D341Med (cell line): ENCODE measurements around the gene BRD7.

Experiments
- DNase-seq: peaks from one replicate; pipeline ENCODE4 v3.0.0; 2012; ENCODE audit warnings: low spot score

The BRD7 gene

GRCh38 chr16:50389900-50390299 lies 21.1 kb upstream of the BRD7 start:
- DNase-seq: no peak

- no peak for DNase-seq
These were observed 19.7 kb upstream of the BRD7 start for GRCh38 chr16:50388496-50388895.

- no peak for DNase-seq
These were observed 18.0 kb upstream of the BRD7 start for GRCh38 chr16:50386774-50387173.

GRCh38 chr16:50386139-50386538 lies 17.4 kb upstream of the BRD7 start:
- DNase-seq: no peak

GRCh38 chr16:50384500-50385135 lies 15.8 kb upstream of the BRD7 start:
- no peak for DNase-seq

- DNase-seq: no peak
These were observed 13.1 kb upstream of the BRD7 start for GRCh38 chr16:50381679-50382440.

- no peak for DNase-seq
These were observed 9.6 kb upstream of the BRD7 start for GRCh38 chr16:50378417-50378816.

GRCh38 chr16:50377001-50377400 lies 8.2 kb upstream of the BRD7 start:
- DNase-seq: no peak

GRCh38 chr16:50373780-50374179 lies 5.0 kb upstream of the BRD7 start:
- DNase-seq: no peak

GRCh38 chr16:50373345-50373701 lies 4.5 kb upstream of the BRD7 start:
- no peak for DNase-seq

GRCh38 chr16:50372611-50373344 lies 4.0 kb upstream of the BRD7 start:
- no peak for DNase-seq

- no peak for DNase-seq
These were observed 3.3 kb upstream of the BRD7 start for GRCh38 chr16:50371936-50372595.

- no peak for DNase-seq
These were observed 2.4 kb upstream of the BRD7 start for GRCh38 chr16:50371036-50371716.

GRCh38 chr16:50369133-50369804 lies 481 bp upstream of the BRD7 start:
- no peak for DNase-seq

GRCh38 chr16:50367777-50368409 lies 895 bp downstream of the BRD7 start:
- DNase-seq: no peak

- DNase-seq: no peak
These were observed 2.8 kb downstream of the BRD7 start for GRCh38 chr16:50365791-50366575.

GRCh38 chr16:50363656-50364055 lies 5.1 kb downstream of the BRD7 start:
- DNase-seq: no peak

- peak; percentile 69 for DNase-seq
These were observed 8.0 kb downstream of the BRD7 start for GRCh38 chr16:50360779-50361178.

GRCh38 chr16:50360033-50360778 lies 8.6 kb downstream of the BRD7 start:
- DNase-seq: no peak
